Ureter (tissue), 1 donor: ENCODE results near the gene MARCHF10. TPM values are rescaled to one million over a fixed set of nuclear protein-coding genes. Genes with fewer than 3 reads are reported as not detected.
A peak's percentile ranks its signal among the peaks of the same experiment; 100 is the strongest.
"Not testable (repeated sequence)": the region's sequence is repeated elsewhere in the genome, so short reads cannot be mapped to it uniquely, and the experiment has no call there.

ENCODE experiments used
- DNase-seq: peaks from one replicate; pipeline ENCODE4 v3.0.0-alpha.2; 2020; ENCODE audit warnings: low spot score
- total RNA-seq: library from RNA; stranded (reverse); gene quantifications from one replicate; pipeline ENCODE4 v1.2.4, GENCODE V29; 2023
- donor health status: DM: yes; HTN: yes; CAD: no.

The MARCHF10 gene
- total RNA-seq = 0.60 TPM

GRCh38 chr17:62807812-62808575, at the start of gene MARCHF10:
Gene MARCHF10, minus strand, starts transcription at chr17:62808314. Its CDS starts 6,579 bp downstream, at chr17:62801735.
- peak; percentile 54 for DNase-seq

GRCh38 chr17:62857526-62857925, 49.4 kb upstream of the MARCHF10 start:
- DNase-seq = no peak

GRCh38 chr17:62856594-62856993, 48.5 kb upstream of the MARCHF10 start:
- no peak for DNase-seq

GRCh38 chr17:62855156-62855555, 47.0 kb upstream of the MARCHF10 start:
- DNase-seq = no peak

GRCh38 chr17:62854098-62854680, 46.1 kb upstream of the MARCHF10 start:
- DNase-seq = no peak

- DNase-seq = no peak
Measured at GRCh38 chr17:62852195-62852594, 44.1 kb upstream of the MARCHF10 start.

- not testable (repeated sequence) for DNase-seq
Measured at GRCh38 chr17:62849591-62850415, 41.7 kb upstream of the MARCHF10 start.

GRCh38 chr17:62848334-62848733, 40.2 kb upstream of the MARCHF10 start:
- DNase-seq = no peak

- DNase-seq = no peak
Measured at GRCh38 chr17:62847426-62847825, 39.3 kb upstream of the MARCHF10 start.

- no peak for DNase-seq
Measured at GRCh38 chr17:62840871-62841270, 32.8 kb upstream of the MARCHF10 start.

- DNase-seq = not testable (repeated sequence)
Measured at GRCh38 chr17:62833816-62834215, 25.7 kb upstream of the MARCHF10 start.

GRCh38 chr17:62832405-62832804, 24.3 kb upstream of the MARCHF10 start:
- DNase-seq = no peak

GRCh38 chr17:62831066-62831465, 23.0 kb upstream of the MARCHF10 start:
- DNase-seq = not testable (repeated sequence)

- no peak for DNase-seq
Measured at GRCh38 chr17:62827746-62828485, 19.8 kb upstream of the MARCHF10 start.

GRCh38 chr17:62826956-62827355, 18.8 kb upstream of the MARCHF10 start:
- no peak for DNase-seq

GRCh38 chr17:62825182-62825581, 17.1 kb upstream of the MARCHF10 start:
- no peak for DNase-seq

GRCh38 chr17:62824290-62825131, 16.4 kb upstream of the MARCHF10 start:
- DNase-seq = no peak

GRCh38 chr17:62823111-62823893, 15.2 kb upstream of the MARCHF10 start:
- no peak for DNase-seq

GRCh38 chr17:62822080-62822904, 14.2 kb upstream of the MARCHF10 start:
- no peak for DNase-seq
